HUES6 (cell line): Measurements from ENCODE around the gene RAD50.
"Not testable (repeated sequence)": the region's sequence is repeated elsewhere in the genome, so short reads cannot be mapped to it uniquely, and the experiment has no call there.

Experiments used
- H3K27ac ChIP-seq: 2 replicates; pipeline ENCODE4 v1.7.0; 2013; ENCODE audit warnings: low read depth, mild to moderate bottlenecking, low read length, inconsistent platforms
- H3K27me3 ChIP-seq: 2 replicates; pipeline ENCODE4 v1.6.1; 2013; ENCODE audit warnings: low read length; ENCODE audit not compliant: control insufficient read depth, insufficient read depth
- H3K36me3 ChIP-seq: 2 replicates; pipeline ENCODE4 v1.6.1; 2013; ENCODE audit warnings: low read length; ENCODE audit not compliant: control insufficient read depth, insufficient read depth
- H3K4me1 ChIP-seq: 2 replicates; pipeline ENCODE4 v1.6.1; 2013; ENCODE audit warnings: low read length; ENCODE audit not compliant: control insufficient read depth, insufficient read depth
- H3K4me3 ChIP-seq: 2 replicates; pipeline ENCODE4 v1.5.1; 2013; ENCODE audit warnings: low read depth, low read length
- H3K9ac ChIP-seq: one replicate; pipeline ENCODE4 v1.6.1; 2013; ENCODE audit warnings: mild to moderate bottlenecking, low read length
- H3K9me3 ChIP-seq: 2 replicates; pipeline ENCODE4 v1.6.1; 2013; ENCODE audit warnings: low read depth, low read length; ENCODE audit not compliant: control insufficient read depth, insufficient read depth

The RAD50 gene

GRCh38 chr5:132557478-132558172 is 848 bp downstream of the RAD50 start:
- H3K9ac ChIP-seq, result peak overlapping the region; percentile 87
- H3K9me3 ChIP-seq, result peaks cover 2% of the 10 kb centered on the region; the same call in 1 of the 2 replicates
- H3K27ac ChIP-seq, result peak overlapping the region; percentile 82; the same call in 1 of the 2 replicates
- peaks cover 34% of the 10 kb centered on the region for H3K36me3 ChIP-seq
- H3K4me1 ChIP-seq, result peaks cover 2% of the 10 kb centered on the region; the same call in 1 of the 2 replicates
- H3K27me3 ChIP-seq, result no peaks in the 10 kb centered on the region
- H3K4me3 ChIP-seq, result peak overlapping the region; percentile 78

- Histone ChIP-seq H3K9me3 (peaks cover 12% of the 10 kb centered on the region), H3K27ac (no peak overlapping the region), H3K9ac (no peak overlapping the region), H3K4me3 (no peak overlapping the region), H3K4me1 (peaks cover 2% of the 10 kb centered on the region; the same call in 1 of the 2 replicates), H3K36me3 (peaks cover 51% of the 10 kb centered on the region), H3K27me3 (no peaks in the 10 kb centered on the region)
Measured at GRCh38 chr5:132559383-132560060, 2.7 kb downstream of the RAD50 start.

DNA sequence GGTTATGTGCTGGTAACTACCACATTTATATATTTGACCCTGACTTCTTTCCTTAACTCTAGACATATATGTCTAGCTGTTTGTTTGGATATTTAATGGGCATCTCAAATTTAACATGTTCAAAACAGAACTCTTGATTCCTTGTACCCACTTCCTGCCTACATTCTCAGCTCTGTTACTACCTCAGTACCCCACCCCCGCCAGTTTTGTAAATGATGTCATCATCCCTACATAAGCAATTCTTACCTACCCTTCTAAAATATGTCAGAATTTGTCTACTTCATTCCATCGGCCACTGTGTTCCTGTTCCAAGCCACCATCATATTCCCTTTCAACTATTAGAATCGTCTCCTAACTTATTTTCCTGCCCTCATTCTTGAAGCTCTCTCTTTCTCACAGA is 4.8 kb downstream of the RAD50 start:
- H3K27ac ChIP-seq, result no peak overlapping the region
- peaks cover 68% of the 10 kb centered on the region for H3K36me3 ChIP-seq
- no peak overlapping the region for H3K4me3 ChIP-seq
- no peaks in the 10 kb centered on the region for H3K27me3 ChIP-seq
- H3K9me3 ChIP-seq, result peaks cover 18% of the 10 kb centered on the region
- no peak overlapping the region for H3K9ac ChIP-seq
- peaks cover 2% of the 10 kb centered on the region; the same call in 1 of the 2 replicates for H3K4me1 ChIP-seq

DNA sequence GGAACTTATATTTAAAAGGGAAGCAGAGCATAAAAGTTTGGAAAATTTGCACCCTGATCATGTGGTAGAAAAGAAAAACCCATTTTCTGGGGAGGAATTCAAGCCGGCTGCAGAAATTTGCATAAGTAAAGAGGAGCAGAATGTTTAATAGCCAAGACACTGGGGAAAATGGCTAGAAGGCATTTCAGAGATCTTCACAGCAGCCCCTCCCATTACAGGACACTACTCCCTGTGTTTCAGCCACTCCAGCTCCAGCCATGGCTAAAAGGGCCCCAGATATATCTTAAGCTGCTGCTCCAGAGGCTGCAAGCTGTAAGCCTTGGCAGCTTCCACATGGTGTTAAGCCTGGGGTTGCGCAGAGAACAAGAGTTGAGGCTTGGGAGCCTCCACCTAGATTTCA is 7.8 kb downstream of the RAD50 start:
- Histone ChIP-seq H3K36me3 (peaks cover 67% of the 10 kb centered on the region), H3K9me3 (peaks cover 18% of the 10 kb centered on the region)
- H3K27ac ChIP-seq, H3K9ac ChIP-seq, H3K4me1 ChIP-seq, H3K27me3 ChIP-seq, H3K4me3 ChIP-seq: not testable (repeated sequence)

DNA sequence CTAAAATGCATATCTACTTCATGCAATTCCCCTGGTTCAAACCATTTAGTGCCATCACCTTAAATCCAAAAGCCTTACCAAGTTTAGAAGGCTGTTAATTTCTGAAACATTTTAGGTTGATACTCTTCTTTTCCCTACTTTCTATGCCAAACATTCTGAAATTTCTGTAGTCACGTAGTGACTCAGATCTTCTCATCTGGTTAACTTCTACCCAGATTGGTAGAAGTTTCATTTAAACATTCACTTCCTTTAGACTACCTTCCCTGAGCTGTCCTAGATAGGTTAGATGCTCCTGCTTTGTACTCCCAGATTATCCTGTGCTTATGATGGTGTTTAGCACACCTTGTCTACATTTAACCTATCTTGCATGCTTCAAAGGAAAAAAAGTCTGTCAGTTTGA is 9.9 kb downstream of the RAD50 start:
- no peak overlapping the region for H3K9ac ChIP-seq
- H3K4me1 ChIP-seq, result no peaks in the 10 kb centered on the region
- peaks cover 52% of the 10 kb centered on the region for H3K36me3 ChIP-seq
- no peak overlapping the region for H3K4me3 ChIP-seq
- H3K27me3 ChIP-seq, result no peaks in the 10 kb centered on the region
- peaks cover 18% of the 10 kb centered on the region for H3K9me3 ChIP-seq
- no peak overlapping the region for H3K27ac ChIP-seq

DNA sequence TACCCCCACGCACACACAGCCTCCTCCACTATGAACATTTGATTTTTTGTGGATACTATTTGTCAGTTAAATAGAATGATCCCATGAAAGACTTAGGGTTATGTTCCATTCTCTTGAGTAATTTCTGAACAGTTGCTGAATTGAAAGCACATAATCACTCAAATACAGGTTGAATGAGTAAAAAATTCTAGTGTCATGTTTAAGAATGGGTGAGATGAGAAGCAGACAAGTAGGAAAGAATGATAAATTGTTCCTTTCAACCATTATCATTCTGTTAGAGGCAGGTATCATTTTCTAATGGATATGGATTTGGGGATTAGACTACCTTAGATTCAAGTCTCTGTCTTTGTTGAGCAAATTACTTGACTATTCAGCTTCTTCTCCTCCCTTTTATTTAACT is 19.3 kb downstream of the RAD50 start:
- peaks cover 51% of the 10 kb centered on the region for H3K36me3 ChIP-seq
- H3K9ac ChIP-seq, result no peak overlapping the region
- H3K4me3 ChIP-seq, result no peak overlapping the region
- no peaks in the 10 kb centered on the region for H3K27me3 ChIP-seq
- H3K9me3 ChIP-seq, result peaks cover 11% of the 10 kb centered on the region
- H3K4me1 ChIP-seq, result no peaks in the 10 kb centered on the region
- H3K27ac ChIP-seq, result no peak overlapping the region

DNA sequence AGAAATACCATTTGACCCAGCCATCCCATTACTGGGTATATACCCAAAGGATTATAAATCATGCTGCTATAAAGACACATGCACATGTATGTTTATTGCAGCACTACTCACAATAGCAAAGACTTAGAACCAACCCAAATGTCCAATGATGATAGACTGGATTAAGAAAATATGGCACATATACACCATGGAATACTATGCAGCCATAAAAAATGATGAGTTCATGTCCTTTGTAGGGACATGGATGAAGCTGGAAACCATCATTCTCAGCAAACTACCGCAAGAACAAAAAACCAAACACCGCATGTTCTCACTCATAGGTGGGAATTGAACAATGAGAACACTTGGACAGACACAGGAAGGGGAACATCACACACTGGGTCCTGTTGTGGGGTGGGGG is 27.8 kb downstream of the RAD50 start:
- H3K9ac ChIP-seq, H3K27ac ChIP-seq, H3K27me3 ChIP-seq, H3K9me3 ChIP-seq, H3K4me1 ChIP-seq, H3K4me3 ChIP-seq: not testable (repeated sequence)
- peaks cover 39% of the 10 kb centered on the region for H3K36me3 ChIP-seq

DNA sequence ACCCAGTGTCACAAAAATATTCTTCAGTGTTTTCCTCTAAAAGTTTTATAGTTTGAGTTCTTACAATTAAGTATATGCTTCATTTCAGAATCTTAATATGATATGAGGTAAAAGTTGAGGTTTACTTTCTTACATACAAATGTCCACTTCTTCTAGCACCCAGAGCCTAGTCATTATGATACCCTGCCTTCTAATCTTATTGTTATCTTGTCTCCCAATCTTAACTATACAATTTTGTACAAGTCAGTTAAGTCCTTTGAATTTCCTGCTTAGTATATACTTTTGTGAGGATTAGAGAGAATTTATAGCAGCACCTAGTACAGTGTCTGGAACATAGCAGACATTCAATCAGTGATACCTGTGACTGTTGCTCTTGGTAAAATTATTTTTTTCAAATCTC is 29.3 kb downstream of the RAD50 start:
- H3K4me3 ChIP-seq, result no peak overlapping the region
- no peaks in the 10 kb centered on the region for H3K9me3 ChIP-seq
- no peak overlapping the region for H3K27ac ChIP-seq
- no peaks in the 10 kb centered on the region for H3K4me1 ChIP-seq
- peaks cover 43% of the 10 kb centered on the region for H3K36me3 ChIP-seq
- H3K9ac ChIP-seq, result no peak overlapping the region
- H3K27me3 ChIP-seq, result no peaks in the 10 kb centered on the region

GRCh38 chr5:132589467-132589866 is 32.7 kb downstream of the RAD50 start:
- no peaks in the 10 kb centered on the region for H3K4me1 ChIP-seq
- H3K4me3 ChIP-seq, result no peak overlapping the region
- peaks cover 63% of the 10 kb centered on the region for H3K36me3 ChIP-seq
- no peaks in the 10 kb centered on the region for H3K27me3 ChIP-seq
- H3K9ac ChIP-seq, result no peak overlapping the region
- H3K27ac ChIP-seq, result no peak overlapping the region
- no peaks in the 10 kb centered on the region for H3K9me3 ChIP-seq

DNA sequence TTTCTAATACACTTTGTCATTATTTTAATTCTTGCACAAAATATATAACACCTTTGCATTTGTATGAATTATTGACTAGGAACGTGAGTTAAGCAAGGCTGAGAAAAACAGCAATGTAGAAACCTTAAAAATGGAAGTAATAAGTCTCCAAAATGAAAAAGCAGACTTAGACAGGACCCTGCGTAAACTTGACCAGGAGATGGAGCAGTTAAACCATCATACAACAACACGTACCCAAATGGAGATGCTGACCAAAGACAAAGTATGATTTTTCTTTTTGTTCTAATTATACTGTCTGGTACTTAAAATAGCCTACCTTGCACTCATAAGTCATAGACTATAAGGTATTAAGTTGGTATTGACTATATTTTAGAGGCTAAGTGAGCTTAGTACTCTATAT is 34.4 kb downstream of the RAD50 start:
- Histone ChIP-seq H3K27me3 (no peaks in the 10 kb centered on the region), H3K9me3 (no peaks in the 10 kb centered on the region), H3K9ac (no peak overlapping the region), H3K4me3 (no peak overlapping the region), H3K27ac (no peak overlapping the region), H3K4me1 (no peaks in the 10 kb centered on the region), H3K36me3 (peaks cover 72% of the 10 kb centered on the region)

DNA sequence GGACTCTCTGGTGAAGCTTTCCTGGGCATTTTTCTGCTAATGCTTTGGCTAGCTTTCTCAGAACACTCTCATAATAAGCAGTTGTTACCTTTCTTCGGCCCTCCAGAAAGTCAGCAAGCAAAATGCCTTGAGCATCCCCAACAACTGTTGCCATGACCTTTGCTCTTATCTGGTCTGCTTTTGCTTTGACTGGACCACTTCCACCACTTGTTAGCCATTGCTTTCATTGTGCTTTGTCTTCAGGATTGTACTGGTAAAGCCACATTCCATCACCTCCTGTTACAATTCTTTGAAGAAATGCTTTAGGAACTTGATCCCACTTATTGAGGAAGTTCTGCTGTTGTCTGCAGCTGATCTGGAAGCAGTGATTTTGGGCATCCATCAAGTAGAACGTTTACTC is 35.7 kb downstream of the RAD50 start:
- H3K4me1 ChIP-seq, result no peaks in the 10 kb centered on the region
- H3K9ac ChIP-seq, result no peak overlapping the region
- no peak overlapping the region for H3K27ac ChIP-seq
- no peak overlapping the region for H3K4me3 ChIP-seq
- H3K27me3 ChIP-seq, result no peaks in the 10 kb centered on the region
- H3K9me3 ChIP-seq, result no peaks in the 10 kb centered on the region
- H3K36me3 ChIP-seq, result peaks cover 82% of the 10 kb centered on the region
